PC-3 (cell line): ENCODE data around the gene GPS1. TPM values are rescaled to one million over a fixed set of nuclear protein-coding genes. Genes with fewer than 3 reads are reported as not detected.

Source experiments
- ATAC-seq: fragments of 200-7000 bp; cut with Tn5 transposase; 2 replicates; pipeline ENCODE4 v1.9.1; 2020; ENCODE audit warnings: mild to moderate bottlenecking, moderate library complexity
- BruUV-seq: library from RNA; stranded (reverse); fragments of 400-500 nt; replicated peaks from 2 replicates; lab custom pipeline; 2021; lab: Mats Ljungman, UMichigan
- CTCF ChIA-PET: fragments of 300-600 bp; sonication (Branson Sonifier 250); formaldehyde crosslinking; loops from one replicate; lab custom pipeline; 2022; ENCODE audit warnings: antibody characterized with exemption; lab: Charles Lee
- POLR2A ChIA-PET: fragments of 300-600 bp; sonication (Branson Sonifier 250); formaldehyde crosslinking; loops from one replicate; lab custom pipeline; 2022; ENCODE audit warnings: antibody characterized with exemption; ENCODE audit not compliant: unreplicated experiment; lab: Charles Lee
- DNase-seq: peaks from one replicate; pipeline ENCODE4 v3.0.0-alpha.2; 2015
- H2AFZ ChIP-seq: fragments of 300-600 bp; sonication (generic); 2 replicates; pipeline ENCODE4 v1.6.0; 2016; ENCODE audit warnings: antibody characterized with exemption, low read length
- H3F3A ChIP-seq: fragments of 300-600 bp; sonication (generic); one replicate; pipeline ENCODE4 v1.6.0; 2017; ENCODE audit warnings: antibody characterized with exemption, low read length, control low read depth, mild to moderate bottlenecking; ENCODE audit not compliant: unreplicated experiment
- H3K27ac ChIP-seq: fragments of 300-600 bp; sonication (generic); 2 replicates; pipeline ENCODE4 v1.5.1; 2016; ENCODE audit warnings: mild to moderate bottlenecking, low read length
- H3K27me3 ChIP-seq: fragments of 300-600 bp; sonication (generic); 2 replicates; pipeline ENCODE4 v1.6.1; 2016; ENCODE audit warnings: low read length, mixed read lengths
- H3K36me3 ChIP-seq: fragments of 300-600 bp; sonication (generic); 2 replicates; pipeline ENCODE4 v1.6.1; 2016; ENCODE audit warnings: low read depth, mixed run types, low read length, mixed read lengths
- H3K4me1 ChIP-seq: fragments of 300-600 bp; sonication (generic); 2 replicates; pipeline ENCODE4 v1.5.1; 2016; ENCODE audit warnings: low read length; ENCODE audit not compliant: insufficient read depth
- H3K4me2 ChIP-seq: fragments of 300-600 bp; sonication (generic); 2 replicates; pipeline ENCODE4 v1.6.0; 2016; ENCODE audit warnings: low read length
- H3K4me3 ChIP-seq: fragments of 300-600 bp; sonication (generic); 2 replicates; pipeline ENCODE4 v1.5.1; 2016; ENCODE audit warnings: mild to moderate bottlenecking, low read length, mixed read lengths
- H3K79me2 ChIP-seq: fragments of 300-600 bp; sonication (generic); 2 replicates; pipeline ENCODE4 v1.6.1; 2017; ENCODE audit warnings: low read length, mixed read lengths
- H3K9ac ChIP-seq: fragments of 300-600 bp; sonication (generic); 2 replicates; pipeline ENCODE4 v1.6.0; 2016; ENCODE audit warnings: mild to moderate bottlenecking, low read length
- H3K9me2 ChIP-seq: fragments of 300-600 bp; sonication (generic); replicated peaks from 2 replicates; pipeline ENCODE4 v1.6.1; 2016; ENCODE audit warnings: mixed run types, low read length, mixed read lengths
- H3K9me3 ChIP-seq: fragments of 300-600 bp; sonication (generic); 2 replicates; pipeline ENCODE4 v1.6.1; 2016; ENCODE audit warnings: low read length, mixed read lengths
- H4K20me1 ChIP-seq: fragments of 300-600 bp; sonication (generic); 2 replicates; pipeline ENCODE4 v1.6.1; 2016; ENCODE audit warnings: low read length, mixed read lengths
- EZH2 ChIP-seq: fragments of 300-600 bp; sonication (generic); IDR thresholded peaks from one replicate; pipeline ENCODE4 v1.6.1; 2017; ENCODE audit warnings: antibody characterized with exemption, mild to moderate bottlenecking, low read length; ENCODE audit not compliant: unreplicated experiment
- EZH2phosphoT487 ChIP-seq: fragments of 300-600 bp; sonication (generic); IDR thresholded peaks from 2 replicates; pipeline ENCODE4 v1.6.1; 2018; ENCODE audit warnings: mild to moderate bottlenecking, antibody characterized with exemption, low read length, borderline replicate concordance
- intact Hi-C: fragments of 100-400 bp; cut with micrococcal nuclease; formaldehyde crosslinking; loops from 2 replicates; pipeline ENCODE4 v1.9.0; 2023
- total RNA-seq: library from RNA; depleted of rRNA; stranded (reverse); fragments of >200 nt; gene quantifications from 2 replicates; pipeline ENCODE4 v1.2.3, GENCODE V29; 2014
- TF ChIP-seq, protein P1 (sequence below): fragments of 300-600 bp; sonication (generic); conservative IDR thresholded peaks from 2 replicates; pipeline ENCODE4 v1.5.1; 2017; ENCODE audit warnings: antibody characterized with exemption, low read depth, mild to moderate bottlenecking, low read length

GPS1 gene
- total RNA-seq, 1 experiment from 2014 or later: 240 TPM

DNA sequence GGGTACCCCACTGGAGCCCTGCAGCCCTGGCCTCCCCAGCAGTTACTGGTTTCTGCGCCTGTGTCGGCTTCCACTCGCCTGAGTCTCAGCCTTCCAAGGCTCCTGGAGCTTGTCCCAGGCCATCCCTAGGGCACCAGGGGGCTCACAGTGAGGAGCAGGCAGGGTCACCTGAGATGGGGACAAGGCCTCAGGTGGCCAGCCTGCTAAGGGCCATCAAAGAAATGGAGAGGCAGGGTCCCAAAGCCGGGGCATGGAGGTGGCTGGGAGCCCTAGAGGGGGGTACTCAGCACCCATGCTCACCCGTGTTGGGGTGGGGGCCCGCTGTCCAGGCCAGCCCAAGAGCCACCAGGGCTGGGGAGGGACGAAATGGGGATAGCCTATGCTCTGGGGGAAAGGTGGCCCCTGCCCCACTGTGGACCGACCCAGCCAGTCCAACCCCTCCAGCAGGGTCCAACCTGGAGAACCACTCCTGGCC lies 45.0 kb downstream of the GPS1 start:
- peaks cover 47% of the 10 kb centered on the region for H3K79me2 ChIP-seq
- H3K27ac ChIP-seq: peak overlapping the region; percentile 54; the same call in 1 of the 2 replicates
- no peaks in the 10 kb centered on the region for H3F3A ChIP-seq
- H3K36me3 ChIP-seq: peaks cover 34% of the 10 kb centered on the region
- H3K4me3 ChIP-seq: peak overlapping the region; percentile 91
- H3K9ac ChIP-seq: peak overlapping the region; percentile 99
- H3K27me3 ChIP-seq: no peaks in the 10 kb centered on the region
- peaks cover 29% of the 10 kb centered on the region for H4K20me1 ChIP-seq
- peaks cover 30% of the 10 kb centered on the region for H3K4me1 ChIP-seq
- no peak overlapping the region for H2AFZ ChIP-seq
- ChIA-PET POLR2A (no interaction called here), CTCF (no interaction called here)
- no peaks in the 10 kb centered on the region for H3K9me2 ChIP-seq
- TF ChIP-seq EZH2 (no peak), EZH2phosphoT487 (no peak)
- TF ChIP-seq, protein P1, sequence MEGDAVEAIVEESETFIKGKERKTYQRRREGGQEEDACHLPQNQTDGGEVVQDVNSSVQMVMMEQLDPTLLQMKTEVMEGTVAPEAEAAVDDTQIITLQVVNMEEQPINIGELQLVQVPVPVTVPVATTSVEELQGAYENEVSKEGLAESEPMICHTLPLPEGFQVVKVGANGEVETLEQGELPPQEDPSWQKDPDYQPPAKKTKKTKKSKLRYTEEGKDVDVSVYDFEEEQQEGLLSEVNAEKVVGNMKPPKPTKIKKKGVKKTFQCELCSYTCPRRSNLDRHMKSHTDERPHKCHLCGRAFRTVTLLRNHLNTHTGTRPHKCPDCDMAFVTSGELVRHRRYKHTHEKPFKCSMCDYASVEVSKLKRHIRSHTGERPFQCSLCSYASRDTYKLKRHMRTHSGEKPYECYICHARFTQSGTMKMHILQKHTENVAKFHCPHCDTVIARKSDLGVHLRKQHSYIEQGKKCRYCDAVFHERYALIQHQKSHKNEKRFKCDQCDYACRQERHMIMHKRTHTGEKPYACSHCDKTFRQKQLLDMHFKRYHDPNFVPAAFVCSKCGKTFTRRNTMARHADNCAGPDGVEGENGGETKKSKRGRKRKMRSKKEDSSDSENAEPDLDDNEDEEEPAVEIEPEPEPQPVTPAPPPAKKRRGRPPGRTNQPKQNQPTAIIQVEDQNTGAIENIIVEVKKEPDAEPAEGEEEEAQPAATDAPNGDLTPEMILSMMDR: no peak
- H3K4me2 ChIP-seq: peak overlapping the region; percentile 97
- H3K9me3 ChIP-seq: no peaks in the 10 kb centered on the region
- BruUV-seq: TSS peak; percentile 42
- DNase-seq (no peak), ATAC-seq (no peak)
- intact Hi-C loops: loop anchor here (5.0 kb wide), 1 partner anchor 59 kb away; the partner anchor contains the start of gene DCXR

DNA sequence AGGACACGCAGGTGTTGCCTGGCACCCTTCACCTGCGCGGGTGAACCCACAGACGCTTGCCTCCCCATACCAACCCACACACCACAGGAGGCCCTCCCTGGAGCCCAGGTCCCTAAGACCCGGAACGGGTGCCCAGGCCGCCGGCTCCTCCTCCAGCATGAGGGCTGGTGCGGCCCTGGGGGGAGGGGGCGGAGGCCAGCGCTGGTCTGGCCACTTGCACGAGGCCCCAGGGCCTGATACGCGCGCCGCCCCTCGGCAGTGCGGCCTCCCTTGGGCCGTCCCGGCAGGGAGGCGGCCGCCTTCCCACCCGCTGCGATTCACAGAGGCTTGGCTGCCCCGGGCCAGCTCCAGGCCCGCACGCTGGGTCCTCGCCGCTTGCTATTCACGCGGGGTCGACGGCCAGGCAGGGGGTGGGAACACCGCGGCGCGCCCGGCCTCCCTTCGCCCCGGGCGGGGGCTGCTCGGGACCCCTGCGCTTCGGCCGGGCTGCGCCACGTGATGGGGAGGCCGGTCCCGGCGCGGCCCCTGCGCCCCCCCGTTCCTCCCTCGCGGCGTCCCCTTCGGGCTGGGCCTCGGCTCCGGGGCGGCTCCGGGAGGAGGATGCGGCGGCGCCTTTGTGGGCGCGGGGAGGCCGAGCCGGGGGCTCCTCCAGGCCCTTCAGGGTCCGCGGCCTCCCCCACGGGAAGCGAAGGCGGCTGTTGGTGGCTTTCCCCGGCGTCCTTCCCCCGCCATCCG lies 45.7 kb downstream of the GPS1 start:
- no peak for TF ChIP-seq EZH2phosphoT487
- TF ChIP-seq EZH2: no peak
- TF ChIP-seq, protein P1: no peak
- BruUV-seq: no TSS peak
- POLR2A ChIA-PET: interaction anchor here (1.8 kb wide), 1 partner anchor 60 kb away, joined by 4 read pairs; the partner anchor contains the start of gene DCXR
- Histone ChIP-seq H3K4me1 (peaks cover 30% of the 10 kb centered on the region), H3K4me3 (peak overlapping the region; percentile 91), H3K9me2 (no peaks in the 10 kb centered on the region), H2AFZ (no peak overlapping the region), H4K20me1 (peaks cover 29% of the 10 kb centered on the region), H3K9me3 (no peaks in the 10 kb centered on the region), H3F3A (no peaks in the 10 kb centered on the region), H3K36me3 (peaks cover 30% of the 10 kb centered on the region), H3K79me2 (peaks cover 47% of the 10 kb centered on the region), H3K4me2 (peak overlapping the region; percentile 97), H3K27ac (peak overlapping the region; percentile 54), H3K27me3 (no peaks in the 10 kb centered on the region), H3K9ac (peak overlapping the region; percentile 99)
- ATAC-seq (peak; percentile 9), DNase-seq (peak; percentile 31)
- intact Hi-C loops: loop anchor here (5.0 kb wide), 1 partner anchor 60 kb away; the partner anchor contains the start of gene DCXR
- CTCF ChIA-PET: interaction anchor here (0.6 kb wide), 1 partner anchor 97 kb away, joined by 4 read pairs; no protein-coding TSS in a partner anchor

DNA sequence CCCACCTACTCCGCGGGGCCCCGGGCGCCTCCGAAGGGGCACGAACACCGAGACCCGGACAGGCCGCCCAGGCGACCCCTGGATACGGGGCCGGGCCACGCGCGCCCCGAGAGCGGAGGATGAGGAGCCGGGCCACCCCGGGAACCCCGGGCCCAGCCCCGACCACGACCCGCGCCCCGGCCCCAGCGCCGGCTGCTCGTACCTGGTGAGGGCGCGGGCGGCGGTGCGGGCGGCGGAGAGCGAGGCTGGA lies 46.1 kb downstream of the GPS1 start:
- ATAC-seq: no peak

More for the DNA sequence above, 46.1 kb downstream of the GPS1 start:
- TF ChIP-seq EZH2 (no peak), EZH2phosphoT487 (no peak)
- TF ChIP-seq, protein P1: no peak
- CTCF ChIA-PET: interaction anchor here (0.6 kb wide), 1 partner anchor 97 kb away, joined by 4 read pairs; no protein-coding TSS in a partner anchor
- Histone ChIP-seq H3F3A (no peaks in the 10 kb centered on the region), H3K4me1 (peaks cover 30% of the 10 kb centered on the region), H3K4me2 (peak overlapping the region; percentile 97), H3K79me2 (peaks cover 47% of the 10 kb centered on the region), H2AFZ (no peak overlapping the region), H3K9me3 (no peaks in the 10 kb centered on the region), H4K20me1 (peaks cover 29% of the 10 kb centered on the region), H3K9ac (peak overlapping the region; percentile 99), H3K27me3 (no peaks in the 10 kb centered on the region), H3K36me3 (peaks cover 28% of the 10 kb centered on the region), H3K27ac (peak overlapping the region; percentile 54), H3K4me3 (peak overlapping the region; percentile 91), H3K9me2 (no peaks in the 10 kb centered on the region)
- no TSS peak for BruUV-seq
- POLR2A ChIA-PET: interaction anchor here (1.8 kb wide), 1 partner anchor 60 kb away, joined by 4 read pairs; the partner anchor contains the start of gene DCXR
- no peak for DNase-seq
- intact Hi-C loops: loop anchor here (5.0 kb wide), 1 partner anchor 61 kb away; the partner anchor contains the start of gene DCXR
